GM04503 (cell line): ENCODE results near the gene EIF5AL1.
A peak's percentile ranks its signal among the peaks of the same experiment; 100 is the strongest.
"Not testable (repeated sequence)": the region's sequence is repeated elsewhere in the genome, so short reads cannot be mapped to it uniquely, and the experiment has no call there.

Experiments
- DNase-seq: peaks from one replicate; pipeline ENCODE4 v3.0.0-alpha.2; 2012; ENCODE audit warnings: low read depth

Gene EIF5AL1

DNA sequence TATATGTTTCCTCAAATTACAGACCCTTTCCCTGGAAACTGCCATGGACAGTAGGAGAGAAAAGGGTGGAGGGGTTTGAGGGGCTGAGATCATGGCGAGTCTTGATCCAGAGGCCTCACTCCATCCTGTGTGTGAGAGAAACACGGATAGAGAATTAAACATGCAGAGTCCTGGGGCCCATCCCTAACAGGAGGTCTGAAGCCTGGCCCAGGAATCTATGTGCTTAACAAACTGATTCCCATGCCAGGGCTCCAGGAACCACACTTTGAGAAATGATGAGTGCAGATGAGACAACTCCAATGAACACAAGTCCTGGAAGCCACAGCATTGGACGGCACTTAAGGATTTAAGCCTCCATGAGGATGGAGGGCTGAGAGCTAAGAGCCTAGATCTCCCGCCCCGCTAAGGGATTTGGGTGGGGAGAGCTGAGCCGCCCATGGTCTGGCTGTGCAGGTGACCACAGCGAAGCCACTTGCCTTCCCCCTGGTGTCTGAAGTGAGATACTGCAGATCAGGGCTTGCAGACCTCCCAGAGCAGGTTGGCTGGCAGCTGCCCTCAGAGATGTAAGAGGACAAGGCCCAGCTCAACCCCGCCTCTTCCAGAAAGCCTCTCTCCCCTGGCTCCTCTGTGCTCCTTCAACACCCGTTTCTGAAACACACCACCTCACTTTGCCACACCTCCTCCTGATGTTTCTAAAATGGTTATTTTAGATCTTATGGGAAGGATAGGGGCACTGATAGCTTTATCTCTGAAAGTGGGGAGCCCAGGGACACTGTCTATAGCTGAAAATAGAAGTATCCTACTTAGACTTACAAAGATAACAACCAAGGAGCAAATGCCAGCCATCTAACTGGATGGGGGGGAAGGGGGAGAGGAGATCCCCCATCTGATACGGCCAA, 24.8 kb upstream of the EIF5AL1 start:
- DNase-seq: no peak

DNA sequence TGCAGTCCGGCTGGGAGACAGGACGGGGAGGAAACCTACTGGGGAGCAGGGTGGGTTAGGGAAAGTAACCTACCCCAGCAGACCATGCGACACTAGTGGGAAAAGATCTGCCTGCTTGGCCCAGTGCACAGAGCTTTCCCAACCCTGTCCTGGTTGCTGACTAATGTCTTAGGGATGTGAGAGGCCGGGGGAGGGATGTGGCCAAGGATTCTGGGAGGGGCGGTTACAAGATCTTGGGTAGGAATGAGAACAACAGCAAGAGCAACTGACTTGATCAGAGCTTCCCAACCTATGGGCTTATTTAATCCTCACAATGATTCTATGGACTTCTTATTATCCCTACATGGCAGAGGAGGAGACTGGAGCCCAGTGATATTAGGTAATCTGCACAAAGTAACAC, 24.0 kb upstream of the EIF5AL1 start:
- DNase-seq: peak; percentile 78

GRCh38 chr10:79488870-79489269, 23.5 kb upstream of the EIF5AL1 start:
- DNase-seq: no peak

- DNase-seq: no peak
These were observed 21.8 kb upstream of the EIF5AL1 start for GRCh38 chr10:79490400-79491142.

DNA sequence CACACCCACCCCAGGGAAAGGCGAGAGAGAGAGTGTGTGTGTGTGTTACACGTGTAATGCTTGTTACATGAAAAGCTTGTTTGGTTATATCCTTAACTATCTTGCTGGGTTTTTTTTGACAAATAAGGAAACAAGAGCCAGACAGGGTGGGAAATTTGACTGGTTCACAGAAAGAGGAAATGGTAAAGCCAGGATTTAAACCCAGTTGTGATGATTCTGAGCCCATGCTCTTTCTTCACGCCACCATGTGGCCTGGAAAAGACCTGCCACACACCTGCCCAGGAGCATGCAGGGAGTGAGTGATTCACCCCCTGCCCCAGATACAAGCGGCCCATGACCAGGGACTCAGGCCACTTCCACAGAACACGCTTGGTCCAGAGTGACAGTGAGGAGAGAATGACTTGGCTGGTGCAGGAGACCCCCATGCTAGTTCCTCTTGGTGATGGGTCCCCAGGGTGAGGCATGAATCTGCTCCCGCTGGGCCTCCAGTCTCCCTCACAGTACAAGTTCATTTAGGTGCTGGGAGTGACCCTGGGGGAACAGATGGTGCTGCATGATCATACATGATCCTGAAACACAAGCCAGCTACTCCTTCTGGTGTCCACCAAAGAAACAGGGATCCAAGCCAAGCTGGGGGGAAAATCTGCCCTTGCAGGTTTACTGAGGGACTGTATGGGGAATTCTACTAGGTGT, 21.0 kb upstream of the EIF5AL1 start:
- DNase-seq: no peak

DNA sequence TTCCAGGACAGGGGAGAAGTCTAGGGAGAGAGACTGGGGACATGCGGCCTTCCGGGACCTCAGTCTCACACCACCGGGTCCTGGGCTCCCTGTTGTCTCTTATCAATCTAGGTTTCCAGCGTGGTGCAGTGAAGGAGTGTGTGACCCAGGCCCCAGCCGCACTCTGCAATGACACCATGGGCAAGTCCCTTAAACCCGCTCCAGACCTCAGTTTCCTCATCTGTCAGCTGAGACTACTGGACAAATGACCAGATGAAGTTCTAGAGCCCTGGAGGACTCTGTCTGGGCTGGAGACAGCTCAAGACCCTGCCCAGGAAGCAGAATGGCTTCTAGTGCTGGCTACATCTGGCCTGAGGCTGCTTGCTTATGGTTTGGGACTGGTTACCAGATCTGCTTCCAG, 20.1 kb upstream of the EIF5AL1 start:
- no peak for DNase-seq

GRCh38 chr10:79492839-79493238, 19.5 kb upstream of the EIF5AL1 start:
- DNase-seq: no peak

DNA sequence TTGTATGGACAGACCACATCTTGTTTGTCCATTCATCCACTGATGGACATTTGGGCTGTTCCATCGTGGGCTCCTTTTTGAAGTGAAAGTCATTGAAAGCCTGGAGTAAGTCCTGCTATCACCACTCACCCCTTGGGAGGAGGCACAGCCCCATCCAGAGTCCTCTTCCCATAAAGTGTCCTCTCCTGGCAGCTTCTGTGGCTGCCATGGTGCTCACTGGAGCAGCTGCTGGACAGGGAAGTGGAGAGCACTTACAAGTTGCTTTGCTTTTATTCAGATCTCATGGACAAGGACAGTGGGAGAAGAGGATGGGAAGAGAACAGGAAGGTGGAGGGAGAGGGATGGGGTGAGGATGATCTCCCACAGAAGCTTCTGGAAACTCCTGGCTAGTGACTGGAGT, 18.5 kb upstream of the EIF5AL1 start:
- DNase-seq: no peak

DNA sequence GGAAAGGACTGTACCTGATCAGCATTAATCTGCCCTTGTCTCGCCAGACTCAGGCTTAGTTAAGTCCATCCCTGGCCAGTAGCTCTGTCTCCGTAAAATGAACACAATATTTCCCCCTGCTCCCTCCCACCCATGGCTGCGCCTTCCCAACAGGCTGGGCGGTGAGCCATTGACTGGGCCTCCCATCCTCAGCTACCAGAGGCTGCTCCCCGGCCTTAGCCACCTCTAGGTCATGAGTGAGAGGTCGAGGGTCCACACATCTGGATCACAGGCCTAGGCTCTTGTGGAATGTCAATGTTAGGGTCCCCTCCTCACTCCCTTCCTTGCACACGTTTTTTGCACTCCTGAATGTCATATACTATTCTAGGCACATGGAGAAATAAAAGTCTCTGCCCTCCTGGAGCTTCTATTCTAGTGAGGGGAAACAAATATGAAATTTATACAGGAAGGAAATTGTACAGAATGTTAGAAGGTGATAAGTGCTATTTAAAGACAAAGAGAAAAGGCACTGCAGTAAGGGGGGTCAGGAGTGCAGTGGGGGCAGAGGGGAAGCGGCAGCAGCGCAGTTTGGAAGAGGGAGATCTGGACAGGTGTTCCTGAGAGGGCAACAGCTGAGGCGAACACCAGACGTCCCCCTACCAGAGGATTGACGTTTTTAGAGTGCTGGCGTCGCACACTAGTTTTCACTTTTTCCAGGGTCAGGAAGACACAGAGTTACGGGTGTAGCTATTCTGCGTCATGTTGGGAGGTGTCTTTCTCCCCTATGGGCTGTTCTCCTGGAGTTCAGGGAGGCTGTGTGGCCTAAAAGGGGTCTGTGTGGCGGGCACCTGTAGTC, 17.2 kb upstream of the EIF5AL1 start:
- no peak for DNase-seq

- no peak for DNase-seq
These were observed 16.5 kb upstream of the EIF5AL1 start for GRCh38 chr10:79495791-79496190.

- DNase-seq: no peak
These were observed 15.4 kb upstream of the EIF5AL1 start for GRCh38 chr10:79496896-79497295.

- DNase-seq: no peak
These were observed 14.0 kb upstream of the EIF5AL1 start for GRCh38 chr10:79498291-79498829.

- no peak for DNase-seq
These were observed 9.6 kb upstream of the EIF5AL1 start for GRCh38 chr10:79502561-79503309.

GRCh38 chr10:79503787-79504186, 8.5 kb upstream of the EIF5AL1 start:
- not testable (repeated sequence) for DNase-seq

DNA sequence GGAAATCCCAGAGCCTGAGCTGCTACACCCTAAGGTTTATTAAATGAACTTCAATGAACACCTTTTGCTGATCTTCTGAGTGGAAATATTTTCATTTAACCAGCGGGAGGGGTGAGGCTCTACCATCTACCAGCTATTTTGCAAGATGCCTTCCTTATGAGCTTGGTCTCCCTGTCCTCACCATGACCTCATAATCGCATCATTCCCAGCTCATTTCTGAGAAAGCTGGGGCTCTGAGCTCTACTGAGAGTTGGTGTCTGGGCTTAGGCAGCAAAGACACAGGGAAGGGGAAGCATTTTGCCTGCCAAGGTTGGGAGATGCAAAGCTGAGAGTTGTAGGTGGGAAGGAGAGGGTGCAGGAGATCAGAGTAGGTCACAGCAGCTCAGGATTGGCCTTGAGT, 7.8 kb upstream of the EIF5AL1 start:
- DNase-seq: not testable (repeated sequence)

GRCh38 chr10:79505328-79505727, 7.0 kb upstream of the EIF5AL1 start:
- not testable (repeated sequence) for DNase-seq

GRCh38 chr10:79505829-79506228, 6.5 kb upstream of the EIF5AL1 start:
- no peak for DNase-seq

- DNase-seq: no peak
These were observed 4.7 kb upstream of the EIF5AL1 start for GRCh38 chr10:79507440-79508167.

DNA sequence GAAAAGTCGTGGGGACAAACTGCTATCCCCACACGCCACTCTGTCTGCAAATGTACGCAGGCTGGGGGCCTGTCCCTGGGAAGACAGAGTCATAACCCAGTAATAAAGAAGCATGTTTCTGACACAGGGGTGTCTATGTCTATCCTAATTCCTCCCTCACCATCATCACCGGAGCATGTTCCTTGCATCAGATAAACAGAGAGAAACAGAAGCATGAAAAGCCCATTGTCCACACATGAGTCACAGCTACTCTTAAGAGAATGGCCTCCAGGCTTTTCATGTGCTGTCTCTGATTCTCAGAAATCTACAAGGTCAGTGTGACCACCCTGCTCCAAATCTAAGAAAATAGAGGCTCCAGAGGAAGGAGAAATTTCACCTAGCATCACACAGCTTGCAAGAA, 4.1 kb upstream of the EIF5AL1 start:
- DNase-seq: not testable (repeated sequence)
